ENCODE results near the gene ZNF550. TPM values are rescaled to one million over a fixed set of nuclear protein-coding genes. Genes with fewer than 3 reads are reported as not detected.

The ZNF550 gene
- total RNA-seq, 2 experiments from 2014 or later = 15.7 to 20.0 TPM

DNA sequence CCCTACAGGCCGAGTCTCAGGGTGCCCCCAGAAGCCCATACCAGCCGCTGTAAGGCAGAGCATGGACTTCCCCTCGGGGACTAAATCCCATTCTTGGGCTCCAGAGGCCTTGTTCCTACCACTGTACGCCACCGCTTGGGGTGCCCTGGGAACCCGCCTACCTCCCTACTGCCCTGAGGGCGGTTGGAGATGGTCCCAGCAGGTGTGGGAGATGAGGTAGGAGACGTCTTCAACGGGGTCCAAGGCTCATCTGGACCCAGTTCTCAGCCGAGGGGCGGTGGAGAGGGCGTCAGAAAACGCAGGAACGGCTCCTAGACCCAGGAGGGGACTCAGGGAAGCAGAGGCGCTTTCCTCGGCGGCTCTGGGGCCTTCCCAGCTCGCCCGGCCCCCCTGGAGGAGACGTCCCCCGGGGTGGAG, 23.4 kb upstream of the ZNF550 start:
- CTCF ChIA-PET = interaction anchor here (2.1 kb wide), 1 partner anchor 106 kb away, joined by 6 read pairs; the partner anchor contains the start of gene ZNF772
- no peak overlapping the region for H3K27ac ChIP-seq (ENCODE audit: low read depth in 1 of 2, low read length in 2 of 2)
- DNase-seq = no peak

DNA sequence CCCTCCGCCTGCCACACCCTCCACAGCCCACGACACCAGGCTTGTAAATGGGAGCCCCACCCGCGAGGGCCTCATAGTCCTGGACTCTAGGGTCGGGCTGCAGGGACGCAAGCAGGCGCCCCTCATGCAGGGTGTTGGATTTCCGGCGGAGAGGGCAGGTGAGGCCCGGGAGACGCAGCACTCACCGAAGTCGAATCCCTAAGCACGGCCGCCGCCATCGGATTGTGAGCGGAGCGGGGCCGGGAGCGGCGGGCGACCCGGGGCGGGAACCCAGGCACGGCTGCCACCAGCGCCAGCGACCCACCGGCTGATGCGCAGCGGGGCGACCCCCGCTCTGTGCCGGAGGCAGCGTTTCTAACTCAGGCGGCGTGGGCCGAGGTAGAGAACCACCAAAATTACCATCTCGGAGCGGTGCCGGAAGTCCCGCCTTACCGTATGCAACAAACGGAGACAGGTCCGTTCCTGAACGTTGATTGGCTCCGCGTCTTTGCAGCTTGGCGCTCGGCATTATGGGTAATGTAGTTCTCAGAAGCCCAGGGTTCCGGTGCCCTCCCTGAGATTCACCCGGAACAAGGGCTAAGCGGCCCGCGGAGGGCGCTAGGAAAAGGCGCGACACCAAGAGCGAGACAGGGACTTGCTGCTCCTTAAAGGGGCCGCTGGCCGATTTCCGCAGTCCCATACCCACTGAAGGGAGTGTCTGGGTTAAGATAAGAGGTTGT, 19.0 kb upstream of the ZNF550 start, which contains the start of gene ZNF416:
ZNF416 (minus strand) TSS at position 425 of the 719 bp plus-strand sequence; CDS start at position 218, 207 bp downstream.
- H3K27me3 Mint-ChIP-seq = no peaks in the 10 kb centered on the region
- TF ChIP-seq, protein P1, sequence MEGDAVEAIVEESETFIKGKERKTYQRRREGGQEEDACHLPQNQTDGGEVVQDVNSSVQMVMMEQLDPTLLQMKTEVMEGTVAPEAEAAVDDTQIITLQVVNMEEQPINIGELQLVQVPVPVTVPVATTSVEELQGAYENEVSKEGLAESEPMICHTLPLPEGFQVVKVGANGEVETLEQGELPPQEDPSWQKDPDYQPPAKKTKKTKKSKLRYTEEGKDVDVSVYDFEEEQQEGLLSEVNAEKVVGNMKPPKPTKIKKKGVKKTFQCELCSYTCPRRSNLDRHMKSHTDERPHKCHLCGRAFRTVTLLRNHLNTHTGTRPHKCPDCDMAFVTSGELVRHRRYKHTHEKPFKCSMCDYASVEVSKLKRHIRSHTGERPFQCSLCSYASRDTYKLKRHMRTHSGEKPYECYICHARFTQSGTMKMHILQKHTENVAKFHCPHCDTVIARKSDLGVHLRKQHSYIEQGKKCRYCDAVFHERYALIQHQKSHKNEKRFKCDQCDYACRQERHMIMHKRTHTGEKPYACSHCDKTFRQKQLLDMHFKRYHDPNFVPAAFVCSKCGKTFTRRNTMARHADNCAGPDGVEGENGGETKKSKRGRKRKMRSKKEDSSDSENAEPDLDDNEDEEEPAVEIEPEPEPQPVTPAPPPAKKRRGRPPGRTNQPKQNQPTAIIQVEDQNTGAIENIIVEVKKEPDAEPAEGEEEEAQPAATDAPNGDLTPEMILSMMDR (IDR thresholded peaks at IDR 0.05) = no peak
- Histone ChIP-seq H3K27me3 (ENCODE audit: control insufficient read depth in 1 of 2, insufficient read depth in 2 of 2, low read length in 2 of 2) (no peaks in the 10 kb centered on the region), H3K4me3 (ENCODE audit: low read length) (peak within 1 kb of the TSS; percentile 81), H3K9me3 (ENCODE audit: control insufficient read depth in 1 of 2, insufficient read depth in 1 of 2, low read length in 2 of 2) (peaks cover 44 to 50% of the 10 kb centered on the region in 2 experiments), H3K27ac (ENCODE audit: low read depth in 1 of 2, low read length in 2 of 2) (peak within 1 kb of the TSS; percentile 25 to 60), H3K36me3 (ENCODE audit: insufficient read depth, low read length) (peaks cover 26% of the 10 kb centered on the region), H3K4me1 (ENCODE audit: insufficient read depth, low read length) (peaks cover 29% of the 10 kb centered on the region)
- H3K36me3 Mint-ChIP-seq (ENCODE audit: low read depth) = peaks cover 72% of the 10 kb centered on the region
- ChIA-PET CTCF (interaction anchor here (1.0 to 1.3 kb wide), 3 partner anchors 20 to 36 kb away, joined by 3 to 5 read pairs (median 4); partner anchors contain the start of gene ZNF134), POLR2A (interaction anchor here (0.5 to 2.2 kb wide), 11 partner anchors 20 to 605 kb away, joined by 3 to 6 read pairs (median 5); partner anchors contain the start of genes ZNF134, ZNF154, ZNF419 and ZNF530)
- DNase-seq (peak; percentile 88 to 99 (median 94)), ATAC-seq (ENCODE audit: poor library complexity) (peak; percentile 96)
- H3K27ac Mint-ChIP-seq = peak within 1 kb of the TSS; percentile 79
- H3K9me3 Mint-ChIP-seq = peaks cover 27% of the 10 kb centered on the region
- H3K4me3 Mint-ChIP-seq = peak within 1 kb of the TSS; percentile 94
- peaks cover 28% of the 10 kb centered on the region for H3K4me1 Mint-ChIP-seq (ENCODE audit: low read depth)
- intact Hi-C loops (cut with DNase I, micrococcal nuclease) = loop anchor here (1.0 to 5.0 kb wide), 10 partner anchors 19 to 189 kb away; partner anchors contain the start of genes ZNF211 (in 2 of the 2), ZNF549 (in 2 of the 2), ZNF134 (in 1 of the 2) and ZNF530 (in 1 of the 2)

More for the DNA sequence above, 23.4 kb upstream of the ZNF550 start:
- peaks cover 70% of the 10 kb centered on the region for H3K36me3 Mint-ChIP-seq (ENCODE audit: low read depth)
- no peaks in the 10 kb centered on the region for H3K27me3 Mint-ChIP-seq
- intact Hi-C loops (cut with DNase I, micrococcal nuclease) = loop anchor here in 1 of 2 experiments (5.0 to 10.0 kb wide), 2 partner anchors 144 to 572 kb away; partner anchors contain the start of genes ZNF329 and ZNF671
- Histone ChIP-seq H3K36me3 (ENCODE audit: insufficient read depth, low read length) (peaks cover 10% of the 10 kb centered on the region), H3K9me3 (ENCODE audit: control insufficient read depth in 1 of 2, insufficient read depth in 1 of 2, low read length in 2 of 2) (peaks cover 35 to 55% of the 10 kb centered on the region in 2 experiments), H3K4me3 (ENCODE audit: low read length) (peak overlapping the region; percentile 83), H3K27me3 (ENCODE audit: control insufficient read depth in 1 of 2, insufficient read depth in 2 of 2, low read length in 2 of 2) (no peaks in the 10 kb centered on the region), H3K4me1 (ENCODE audit: insufficient read depth, low read length) (peaks cover 34% of the 10 kb centered on the region)
- H3K4me3 Mint-ChIP-seq = no peak overlapping the region
- POLR2A ChIA-PET = interaction anchor here (0.9 to 1.7 kb wide), 4 partner anchors 16 to 106 kb away, joined by 4 to 5 read pairs (median 4); partner anchors contain the start of genes ZNF134, ZNF530 and ZNF772
- H3K4me1 Mint-ChIP-seq (ENCODE audit: low read depth) = peaks cover 27% of the 10 kb centered on the region
- TF ChIP-seq, protein P1 (IDR thresholded peaks at IDR 0.05) = no peak
- H3K27ac Mint-ChIP-seq = no peak overlapping the region
- H3K9me3 Mint-ChIP-seq = peaks cover 31% of the 10 kb centered on the region
- no peak for ATAC-seq (ENCODE audit: poor library complexity)

DNA sequence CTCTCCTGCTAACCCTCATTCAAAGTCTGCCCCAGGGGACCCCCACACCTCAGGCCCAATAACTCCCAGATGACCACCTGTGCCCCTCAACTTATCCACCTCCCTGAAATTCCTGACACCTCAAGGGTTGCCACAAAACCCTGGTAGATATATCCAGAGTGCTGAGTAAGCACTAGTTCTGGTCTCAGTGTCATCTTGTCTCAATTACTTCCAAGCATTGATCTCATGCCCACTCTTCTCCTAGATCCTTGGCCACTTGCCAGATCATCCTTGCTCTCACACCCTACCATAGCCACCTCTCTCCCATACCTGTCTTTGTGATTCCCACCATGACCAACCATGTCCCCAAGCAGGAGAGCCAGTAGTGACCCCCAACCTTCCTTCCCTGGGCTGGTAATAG, 17.0 kb upstream of the ZNF550 start:
- Mint-ChIP-seq H3K9me3 (peaks cover 31% of the 10 kb centered on the region), H3K4me1 (ENCODE audit: low read depth) (peaks cover 27% of the 10 kb centered on the region), H3K27ac (no peak overlapping the region), H3K4me3 (peak overlapping the region; percentile 79), H3K36me3 (ENCODE audit: low read depth) (peaks cover 83% of the 10 kb centered on the region), H3K27me3 (no peaks in the 10 kb centered on the region)
- ChIA-PET CTCF (no interaction called here), POLR2A (no interaction called here)
- Histone ChIP-seq H3K4me3 (ENCODE audit: low read length) (no peak overlapping the region), H3K9me3 (ENCODE audit: control insufficient read depth in 1 of 2, insufficient read depth in 1 of 2, low read length in 2 of 2) (peaks cover 42 to 54% of the 10 kb centered on the region in 2 experiments), H3K36me3 (ENCODE audit: insufficient read depth, low read length) (peaks cover 42% of the 10 kb centered on the region), H3K27me3 (ENCODE audit: control insufficient read depth in 1 of 2, insufficient read depth in 2 of 2, low read length in 2 of 2) (no peaks in the 10 kb centered on the region), H3K4me1 (ENCODE audit: insufficient read depth, low read length) (peaks cover 21% of the 10 kb centered on the region), H3K27ac (ENCODE audit: low read depth in 1 of 2, low read length in 2 of 2) (no peak overlapping the region)
- DNase-seq = no peak
- no peak for ATAC-seq (ENCODE audit: poor library complexity)
- TF ChIP-seq, protein P1 (IDR thresholded peaks at IDR 0.05) = no peak
- intact Hi-C loops (cut with DNase I, micrococcal nuclease) = loop anchor here (1.0 to 5.0 kb wide), 4 partner anchors 15 to 106 kb away; partner anchors contain the start of genes ZNF211 (in 1 of the 2), ZNF549 (in 1 of the 2) and ZNF551 (in 1 of the 2)

All from CD4-positive, alpha-beta T cell (primary cell).